ENCODE measurements around the gene ISCU. TPM values are rescaled to one million over a fixed set of nuclear protein-coding genes. Genes with fewer than 3 reads are reported as not detected.
"Not testable (repeated sequence)": the region's sequence is repeated elsewhere in the genome, so short reads cannot be mapped to it uniquely, and the experiment has no call there.

ISCU gene
- total RNA-seq, 1 donor from 2014 or later, result 63.5 TPM

- Mint-ChIP-seq H3K4me3 (ENCODE audit: low read depth) (no peak overlapping the region), H3K27me3 (ENCODE audit: low read depth) (no peaks in the 10 kb centered on the region), H3K4me1 (ENCODE audit: low read depth) (peaks cover 30% of the 10 kb centered on the region), H3K27ac (peak overlapping the region; percentile 43), H3K9me3 (peaks cover 12% of the 10 kb centered on the region), H3K36me3 (ENCODE audit: low read depth) (peaks cover 57% of the 10 kb centered on the region)
- peak; percentile 60 for DNase-seq (ENCODE audit: low spot score)
- intact Hi-C loops (cut with micrococcal nuclease), result loop anchor here (1.0 kb wide), 2 partner anchors 10 to 55 kb away; no protein-coding TSS in a partner anchor
Measured at GRCh38 chr12:108618079-108618952, 55.9 kb downstream of the ISCU start.

GRCh38 chr12:108618953-108619274 is 56.5 kb downstream of the ISCU start:
- H3K36me3 Mint-ChIP-seq (ENCODE audit: low read depth), result peaks cover 63% of the 10 kb centered on the region
- peaks cover 12% of the 10 kb centered on the region for H3K9me3 Mint-ChIP-seq
- H3K4me3 Mint-ChIP-seq (ENCODE audit: low read depth); H3K27ac Mint-ChIP-seq; DNase-seq (ENCODE audit: low spot score); H3K27me3 Mint-ChIP-seq (ENCODE audit: low read depth): not testable (repeated sequence)
- H3K4me1 Mint-ChIP-seq (ENCODE audit: low read depth), result peaks cover 30% of the 10 kb centered on the region
- intact Hi-C loops (cut with micrococcal nuclease), result loop anchor here (1.0 kb wide), 2 partner anchors 9 to 56 kb away; no protein-coding TSS in a partner anchor

Other genes starting within 250 kb of the ISCU start
- not detected in 2 replicates for gene CMKLR1, start 223.3 kb upstream of the ISCU start, total RNA-seq
- gene FICD, start 47.3 kb upstream of the ISCU start, total RNA-seq, result 5.8 and 7.1 TPM in 2 replicates
- gene SART3, start 1.4 kb upstream of the ISCU start, total RNA-seq, result 85.8 and 92.6 TPM in 2 replicates
- not detected in 2 replicates for gene TMEM119, start 35.5 kb downstream of the ISCU start, total RNA-seq
- 52.1 and 55.6 TPM in 2 replicates for gene SELPLG, start 71.3 kb downstream of the ISCU start, total RNA-seq
- gene CORO1C, start 168.9 kb downstream of the ISCU start, total RNA-seq, result 81.5 and 88.8 TPM in 2 replicates

Measured in activated T-helper 2 cell treated with anti-CD3 and anti-CD28 coated beads, Interferon-gamma antibody, Interleukin-2, Interleukin-4, amounts not matched to agents 10 μg/mL and 5 μg/mL and 100 μg/mL, durations not matched to agents 14 hours and 24 hours and 36 hours (primary cell).